IMR-90 (cell line): ENCODE measurements around the gene CAPN8. TPM values are rescaled to one million over a fixed set of nuclear protein-coding genes. Genes with fewer than 3 reads are reported as not detected.

Experiments
- ATAC-seq: fragments of 200-7000 bp; cut with Tn5 transposase; 2 replicates; pipeline ENCODE4 v1.9.1; 2020; ENCODE audit warnings: low read depth, mild to moderate bottlenecking, moderate library complexity
- BruUV-seq: library from RNA; stranded (reverse); fragments of 400-500 nt; replicated peaks from 2 replicates; lab custom pipeline; 2021; lab: Mats Ljungman, UMichigan
- CTCF ChIA-PET: fragments of 300-600 bp; formaldehyde crosslinking; extraction: SDS; loops from one replicate; lab custom pipeline; 2021; ENCODE audit warnings: antibody characterized with exemption; lab: Yijun Ruan, JAX
- POLR2A ChIA-PET: fragments of 300-600 bp; sonication (Branson Sonifier 250); formaldehyde crosslinking; loops from one replicate; lab custom pipeline; 2022; ENCODE audit warnings: antibody characterized with exemption; ENCODE audit not compliant: unreplicated experiment; lab: Charles Lee
- DNase-seq: peaks from one replicate; pipeline ENCODE4 v3.0.0; 2013
- H2AFZ ChIP-seq: replicated peaks from 2 replicates; pipeline ENCODE3; 2013; ENCODE audit warnings: low read length, mild to moderate bottlenecking; ENCODE audit not compliant: poor library complexity
- H2AK5ac ChIP-seq: 2 replicates; pipeline ENCODE4 v1.6.1; 2013; ENCODE audit warnings: low read depth, low read length, inconsistent platforms
- H2AK9ac ChIP-seq: replicated peaks from 2 replicates; pipeline ENCODE3; 2013; ENCODE audit warnings: mild to moderate bottlenecking, low read depth, low read length, moderate library complexity; ENCODE audit not compliant: poor library complexity
- H2BK120ac ChIP-seq: 2 replicates; pipeline ENCODE4 v1.6.1; 2013; ENCODE audit warnings: low read depth, low read length, inconsistent platforms
- H2BK15ac ChIP-seq: 3 replicates; pipeline ENCODE4 v1.6.1; 2013; ENCODE audit warnings: low read depth, low read length, inconsistent platforms
- H2BK20ac ChIP-seq: 2 replicates; pipeline ENCODE4 v1.6.1; 2013; ENCODE audit warnings: low read depth, mild to moderate bottlenecking, inconsistent platforms, low read length, moderate library complexity
- H2BK5ac ChIP-seq: 2 replicates; pipeline ENCODE4 v1.6.1; 2013; ENCODE audit warnings: mild to moderate bottlenecking, low read depth, low read length, inconsistent platforms; ENCODE audit not compliant: poor library complexity, severe bottlenecking
- H3K14ac ChIP-seq: replicated peaks from 2 replicates; pipeline ENCODE4 v1.6.1; 2013; ENCODE audit warnings: low read depth, low read length, inconsistent platforms
- H3K18ac ChIP-seq: 2 replicates; pipeline ENCODE4 v1.6.1; 2013; ENCODE audit warnings: low read depth, low read length, control low read depth
- H3K23ac ChIP-seq: 2 replicates; pipeline ENCODE4 v1.6.1; 2013; ENCODE audit warnings: low read depth, low read length, inconsistent platforms
- H3K27ac ChIP-seq: 2 replicates; pipeline ENCODE4 v1.5.1; 2013; ENCODE audit warnings: mild to moderate bottlenecking, control low read depth, low read length; ENCODE audit not compliant: insufficient read depth
- H3K27me3 ChIP-seq: 2 replicates; pipeline ENCODE4 v1.6.1; 2013; ENCODE audit warnings: low read length; ENCODE audit not compliant: control insufficient read depth, insufficient read depth
- H3K36me3 ChIP-seq: 2 replicates; pipeline ENCODE4 v1.6.1; 2013; ENCODE audit warnings: low read length, mixed read lengths; ENCODE audit not compliant: control insufficient read depth, insufficient read depth
- H3K4ac ChIP-seq: 2 replicates; pipeline ENCODE4 v1.6.1; 2013; ENCODE audit warnings: low read depth, low read length, inconsistent platforms
- H3K4me1 ChIP-seq: 2 replicates; pipeline ENCODE4 v1.6.1; 2013; ENCODE audit warnings: low read length, mixed read lengths; ENCODE audit not compliant: control insufficient read depth, insufficient read depth
- H3K4me2 ChIP-seq: 2 replicates; pipeline ENCODE4 v1.6.1; 2013; ENCODE audit warnings: low read depth, mild to moderate bottlenecking, control low read depth, low read length, moderate library complexity
- H3K4me3 ChIP-seq: 2 replicates; pipeline ENCODE4 v1.5.1; 2013; ENCODE audit warnings: low read depth, mild to moderate bottlenecking, control low read depth, low read length, moderate library complexity; ENCODE audit not compliant: insufficient read depth
- H3K56ac ChIP-seq: 2 replicates; pipeline ENCODE4 v1.6.1; 2013; ENCODE audit warnings: low read length, inconsistent platforms; ENCODE audit not compliant: insufficient read depth; ENCODE audit errors: extremely low read depth
- H3K79me1 ChIP-seq, 2 experiments: 2 replicates each; pipeline ENCODE4 v1.6.1; 2013; ENCODE audit warnings: low read length in 2 of 2, inconsistent platforms in 1 of 2, low read depth in 1 of 2
- H3K9ac ChIP-seq: 2 replicates; pipeline ENCODE4 v1.6.1; 2013; ENCODE audit warnings: low read depth, low read length, control low read depth
- H3K9me1 ChIP-seq: 2 replicates; pipeline ENCODE4 v1.6.1; 2013; ENCODE audit warnings: low read length, inconsistent platforms; ENCODE audit not compliant: insufficient read depth
- H3K9me3 ChIP-seq: 2 replicates; pipeline ENCODE4 v1.6.1; 2013; ENCODE audit warnings: low read length; ENCODE audit not compliant: control insufficient read depth, insufficient read depth
- H4K20me1 ChIP-seq: 2 replicates; pipeline ENCODE4 v1.6.1; 2013; ENCODE audit warnings: low read length, inconsistent platforms; ENCODE audit not compliant: insufficient read depth
- H4K5ac ChIP-seq: 2 replicates; pipeline ENCODE4 v1.6.1; 2013; ENCODE audit warnings: mild to moderate bottlenecking, low read depth, low read length, control low read depth
- H4K8ac ChIP-seq, 2 experiments: 2 replicates each; pipeline ENCODE4 v1.6.1; 2013; ENCODE audit warnings: low read depth in 2 of 2, low read length in 2 of 2, control low read depth in 1 of 2, inconsistent platforms in 1 of 2
- H4K91ac ChIP-seq: 2 replicates; pipeline ENCODE4 v1.6.1; 2013; ENCODE audit warnings: low read depth, low read length, inconsistent platforms; ENCODE audit not compliant: insufficient read depth
- POLR2A ChIP-seq: IDR thresholded peaks from 2 replicates; pipeline ENCODE4 v1.6.1; 2012; ENCODE audit warnings: mild to moderate bottlenecking, low read depth, low read length
- RCOR1 ChIP-seq: IDR thresholded peaks from 2 replicates; pipeline ENCODE4 v1.6.1; 2012; ENCODE audit warnings: mild to moderate bottlenecking, low read length, improper control_type of control experiment; ENCODE audit not compliant: insufficient replicate concordance
- WGBS, 2 experiments: methylation state at CpG; one replicate each; pipeline versions ENCODE4 v1.1.5 to v1.1.7; 2013; ENCODE audit warnings: missing lambda C conversion rate in 2 of 2; ENCODE audit not compliant: insufficient read length in 1 of 2; ENCODE audit errors: extremely low coverage in 2 of 2; 5-methylcytosine and 5-hydroxymethylcytosine counted together
- dilution Hi-C: fragments of 300-500 bp; cut with HindIII; formaldehyde crosslinking; loops from one replicate; pipeline ENCODE4 v1.14.3; 2018; ENCODE audit warnings: low sequenced_read_pairs; ENCODE audit not compliant: unreplicated experiment
- in situ Hi-C: fragments of 300-500 bp; cut with MboI; formaldehyde crosslinking; loops from 3 replicates; pipeline ENCODE4 v1.14.3; 2019; ENCODE audit warnings: low sequenced_read_pairs, inconsistent platforms, mixed read lengths
- intact Hi-C: fragments of 100-400 bp; cut with micrococcal nuclease; formaldehyde crosslinking; loops from 2 replicates; pipeline ENCODE4 v1.10.0; 2022
- polyA plus RNA-seq, 3 experiments: library from polyadenylated mRNA; depleted of rRNA; stranded (reverse); fragments of >200 nt; gene quantifications; 2 replicates each; pipeline ENCODE4 v1.2.3, GENCODE V29; 2012; ENCODE audit warnings: low replicate concordance in 1 of 3
- total RNA-seq: library from RNA; depleted of rRNA; stranded (reverse); fragments of >200 nt; gene quantifications from 2 replicates; pipeline ENCODE4 v1.2.3, GENCODE V29; 2012
- TF ChIP-seq, protein P1 (sequence below): conservative IDR thresholded peaks from 2 replicates; pipeline ENCODE4 v1.5.1; 2012; ENCODE audit warnings: mild to moderate bottlenecking, low read depth, low read length, improper control_type of control experiment

CAPN8 gene
- total and polyA plus RNA-seq, 2 of the 4 experiments (the other 2 are of a cell fraction), result not detected

DNA sequence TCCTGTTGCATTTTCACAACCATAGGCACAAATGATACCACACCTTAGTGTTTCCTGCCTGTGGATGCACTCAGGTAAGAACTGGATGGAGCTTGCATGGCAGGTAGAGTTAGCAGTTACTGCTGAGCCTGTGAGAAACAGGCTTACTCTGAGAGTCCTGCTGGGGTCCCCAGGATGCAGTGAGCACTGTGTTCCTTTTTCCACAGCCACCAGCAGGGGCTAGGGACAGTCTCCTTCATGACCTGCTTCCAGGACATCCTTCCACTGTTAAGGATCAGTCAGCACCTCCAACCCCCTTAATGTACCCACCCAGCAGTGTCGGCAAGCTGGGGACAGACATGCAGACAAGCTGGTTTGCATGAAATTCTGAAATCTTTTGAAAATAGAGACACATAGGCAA lies 16.3 kb downstream of the CAPN8 start:
- Histone ChIP-seq H3K56ac (no peak overlapping the region), H2BK15ac (no peak overlapping the region), H3K4me2 (no peak overlapping the region), H3K4ac (no peak overlapping the region), H3K27ac (no peak overlapping the region), H4K8ac (no peak overlapping the region), H3K27me3 (peaks cover 35% of the 10 kb centered on the region), H3K79me1 (no peaks in the 10 kb centered on the region), H3K9ac (no peak overlapping the region), H4K20me1 (no peaks in the 10 kb centered on the region), H3K4me1 (no peaks in the 10 kb centered on the region), H3K36me3 (no peaks in the 10 kb centered on the region), H2BK20ac (no peak overlapping the region), H3K14ac (no peak overlapping the region), H2AK5ac (no peak overlapping the region), H2AK9ac (no peak overlapping the region), H4K91ac (no peak overlapping the region), H2BK5ac (no peak overlapping the region), H4K5ac (no peak overlapping the region), H3K9me1 (no peaks in the 10 kb centered on the region; the same call in 1 of the 2 replicates), H3K4me3 (no peak overlapping the region), H2BK120ac (no peak overlapping the region), H2AFZ (no peak overlapping the region), H3K18ac (no peak overlapping the region), H3K9me3 (no peaks in the 10 kb centered on the region), H3K23ac (no peak overlapping the region)
- ATAC-seq, result no peak
- no TSS peak for BruUV-seq
- in situ Hi-C loops (no loop called here), dilution Hi-C loops (no loop called here), intact Hi-C loops (no loop called here)
- ChIA-PET POLR2A (no interaction called here), CTCF (no interaction called here)
- 0% methylated on average over 1 of the region's 1 CpG; no CpG with 5 or more reads in 1 of the 2 experiments for WGBS, 2 experiments
- DNase-seq, result no peak
- TF ChIP-seq POLR2A (no peak), RCOR1 (no peak)
- TF ChIP-seq, protein P1, sequence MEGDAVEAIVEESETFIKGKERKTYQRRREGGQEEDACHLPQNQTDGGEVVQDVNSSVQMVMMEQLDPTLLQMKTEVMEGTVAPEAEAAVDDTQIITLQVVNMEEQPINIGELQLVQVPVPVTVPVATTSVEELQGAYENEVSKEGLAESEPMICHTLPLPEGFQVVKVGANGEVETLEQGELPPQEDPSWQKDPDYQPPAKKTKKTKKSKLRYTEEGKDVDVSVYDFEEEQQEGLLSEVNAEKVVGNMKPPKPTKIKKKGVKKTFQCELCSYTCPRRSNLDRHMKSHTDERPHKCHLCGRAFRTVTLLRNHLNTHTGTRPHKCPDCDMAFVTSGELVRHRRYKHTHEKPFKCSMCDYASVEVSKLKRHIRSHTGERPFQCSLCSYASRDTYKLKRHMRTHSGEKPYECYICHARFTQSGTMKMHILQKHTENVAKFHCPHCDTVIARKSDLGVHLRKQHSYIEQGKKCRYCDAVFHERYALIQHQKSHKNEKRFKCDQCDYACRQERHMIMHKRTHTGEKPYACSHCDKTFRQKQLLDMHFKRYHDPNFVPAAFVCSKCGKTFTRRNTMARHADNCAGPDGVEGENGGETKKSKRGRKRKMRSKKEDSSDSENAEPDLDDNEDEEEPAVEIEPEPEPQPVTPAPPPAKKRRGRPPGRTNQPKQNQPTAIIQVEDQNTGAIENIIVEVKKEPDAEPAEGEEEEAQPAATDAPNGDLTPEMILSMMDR, result no peak
